ENCODE data around the gene MRPL36.

Gene MRPL36

GRCh38 chr5:1762883-1763547 is 36.6 kb downstream of the MRPL36 start:
- no peak for FAIRE-seq

- FAIRE-seq = no peak
Measured at GRCh38 chr5:1762121-1762882, 37.3 kb downstream of the MRPL36 start.

GRCh38 chr5:1761453-1761755 is 38.2 kb downstream of the MRPL36 start:
- no peak for FAIRE-seq

- FAIRE-seq = no peak
Measured at GRCh38 chr5:1760656-1761452, 38.8 kb downstream of the MRPL36 start.

GRCh38 chr5:1760231-1760630 is 39.4 kb downstream of the MRPL36 start:
- FAIRE-seq = no peak

GRCh38 chr5:1759378-1759970 is 40.2 kb downstream of the MRPL36 start:
- no peak for FAIRE-seq

GRCh38 chr5:1758574-1758973 is 41.1 kb downstream of the MRPL36 start:
- FAIRE-seq = no peak

GRCh38 chr5:1757511-1757910 is 42.1 kb downstream of the MRPL36 start:
- no peak for FAIRE-seq

- FAIRE-seq = no peak
Measured at GRCh38 chr5:1756481-1756880, 43.2 kb downstream of the MRPL36 start.

GRCh38 chr5:1755321-1755949 is 44.2 kb downstream of the MRPL36 start:
- FAIRE-seq = no peak

GRCh38 chr5:1754531-1755220 is 45.0 kb downstream of the MRPL36 start:
- no peak for FAIRE-seq

- FAIRE-seq = no peak
Measured at GRCh38 chr5:1753490-1753889, 46.1 kb downstream of the MRPL36 start.

GRCh38 chr5:1752881-1753280 is 46.8 kb downstream of the MRPL36 start:
- FAIRE-seq = no peak

GRCh38 chr5:1751864-1752822 is 47.5 kb downstream of the MRPL36 start:
- no peak for FAIRE-seq

GRCh38 chr5:1751026-1751863 is 48.4 kb downstream of the MRPL36 start:
- FAIRE-seq = no peak

GRCh38 chr5:1750469-1750868 is 49.2 kb downstream of the MRPL36 start:
- FAIRE-seq = no peak

- FAIRE-seq = no peak
Measured at GRCh38 chr5:1749346-1750124, 50.1 kb downstream of the MRPL36 start.

GRCh38 chr5:1748845-1749244 is 50.8 kb downstream of the MRPL36 start:
- FAIRE-seq = no peak
